Stimulated activated CD8-positive, alpha-beta memory T cell treated with anti-CD3 and anti-CD28 coated beads, Interleukin-7, amount 100 ng/mL, for 4 hours (primary cell): Measurements from ENCODE around the gene IFIH1.
A peak's percentile ranks its signal among the peaks of the same experiment; 100 is the strongest.

Experiments used
- DNase-seq, 2 donors: peaks; one replicate each; pipeline ENCODE4 v3.0.0-alpha.2; 2020; ENCODE audit warnings: low read depth in 2 of 2

IFIH1 gene

DNA sequence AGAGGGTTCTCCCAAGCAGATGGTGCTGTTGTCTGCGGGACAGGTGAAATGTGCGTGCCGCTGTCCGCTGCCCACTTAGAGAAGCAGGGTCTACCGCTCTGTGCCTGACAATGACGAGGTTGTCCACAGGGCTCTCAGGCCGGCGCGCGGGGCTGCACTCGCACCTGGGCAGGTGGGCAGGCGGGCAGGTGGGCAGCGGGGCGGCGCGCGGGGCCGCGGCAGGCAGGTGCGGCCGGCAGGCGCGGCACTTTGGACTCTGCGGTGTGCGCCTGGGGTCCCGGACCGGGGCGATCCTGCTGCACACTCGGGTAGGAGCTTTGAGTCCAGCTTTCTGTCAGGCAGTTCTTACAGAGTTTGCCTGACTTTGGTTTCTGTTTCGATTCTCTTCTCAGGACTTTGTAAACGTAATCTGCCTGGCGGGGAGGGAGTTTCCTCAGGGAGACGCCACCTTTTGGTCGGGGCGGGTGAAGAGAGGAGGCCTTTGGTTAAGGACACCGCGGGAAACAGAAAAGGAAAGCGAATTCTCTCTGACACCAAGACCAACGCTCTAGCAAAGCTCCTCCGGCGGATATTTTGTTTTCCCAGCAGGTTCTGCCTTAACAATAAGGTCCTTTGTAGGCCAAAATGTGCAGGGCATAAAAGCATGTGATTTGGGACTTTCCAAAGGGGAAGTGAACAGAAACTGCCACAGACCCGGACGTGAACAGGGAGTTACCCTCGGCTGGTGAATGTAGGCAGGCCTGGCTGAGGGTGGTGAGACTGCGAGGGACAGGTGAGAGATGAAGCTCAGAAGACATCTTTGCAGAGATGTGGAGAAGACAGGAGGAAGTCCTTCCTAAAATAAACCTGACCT, at the start of gene IFIH1:
Gene IFIH1 (minus strand): TSS at position 357 of the 853 bp plus-strand sequence. CDS start 377 bp downstream, outside the sequence.
- DNase-seq = peak; percentile 58 to 64

DNA sequence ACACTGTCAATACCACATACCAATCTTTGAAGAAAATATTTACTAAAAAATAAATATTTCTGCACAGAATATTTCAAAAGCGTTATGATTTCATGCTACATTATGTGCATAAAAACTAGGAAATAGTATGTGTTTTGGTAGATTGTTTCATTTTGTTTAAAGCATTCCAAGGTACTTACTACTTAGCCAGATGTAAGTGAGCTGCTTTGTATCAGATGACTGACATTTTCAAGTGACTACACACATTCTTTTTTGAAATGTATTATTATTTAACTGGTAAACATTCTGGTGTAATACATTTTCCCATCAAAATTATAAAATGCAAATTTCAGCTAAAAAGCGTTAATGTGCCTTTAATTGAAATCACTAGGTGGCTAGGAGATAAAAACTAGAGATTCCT, 46.9 kb upstream of the IFIH1 start:
- DNase-seq = no peak

DNA sequence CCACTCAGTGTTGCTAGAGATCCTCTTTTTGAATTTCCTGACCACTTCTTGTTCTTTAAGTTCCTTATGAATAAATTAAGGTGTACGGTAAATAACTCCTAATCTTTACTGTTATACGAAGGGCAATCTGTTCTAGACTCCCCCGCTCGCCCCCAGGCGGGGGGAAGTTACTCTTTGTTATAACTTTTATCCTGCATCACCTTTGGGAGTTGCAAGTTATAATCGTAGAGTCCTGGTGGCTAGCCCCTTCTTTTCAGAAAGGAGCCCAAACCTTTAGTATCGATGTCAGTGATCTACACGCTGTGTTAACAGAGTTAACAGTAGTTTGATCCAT, 26.1 kb upstream of the IFIH1 start:
- no peak for DNase-seq

DNA sequence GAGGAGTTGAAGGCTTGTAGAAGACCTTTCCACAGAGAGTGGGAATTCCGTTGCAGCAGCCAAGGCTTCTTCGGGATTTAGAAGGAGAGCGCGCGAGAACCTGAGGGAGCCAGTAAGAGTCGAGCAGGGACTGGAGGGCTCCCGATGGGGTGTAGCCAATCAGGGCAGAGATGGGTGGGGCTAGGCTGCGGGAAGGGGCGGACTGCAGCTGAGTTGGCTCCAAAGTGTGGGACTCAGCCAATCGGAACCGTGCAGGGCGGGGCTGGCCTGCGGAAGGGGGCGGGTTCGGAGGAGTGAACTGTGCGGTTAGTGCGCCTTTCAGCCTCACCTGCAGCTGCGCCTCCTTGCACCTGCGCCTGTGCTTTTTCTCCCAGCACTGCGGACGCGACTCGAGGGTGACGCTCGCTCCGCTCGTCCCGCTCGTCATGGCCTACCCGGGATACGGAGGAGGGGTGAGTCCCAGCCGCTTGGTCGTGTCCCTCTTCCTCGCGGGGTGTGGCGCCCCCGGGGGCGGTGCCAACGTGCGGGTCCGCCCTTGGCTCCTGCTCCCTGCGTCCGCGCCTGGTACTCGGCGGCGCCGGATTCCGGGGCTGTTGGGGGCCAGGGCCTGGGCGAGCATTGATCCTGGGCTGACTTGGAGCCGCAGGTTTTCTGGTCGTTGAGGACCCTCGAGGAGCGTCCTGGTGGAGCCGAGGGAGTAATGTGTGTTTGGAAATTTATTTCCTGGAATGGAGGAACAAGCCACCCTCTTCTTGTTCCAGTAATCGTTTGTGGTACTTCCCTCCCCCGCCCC, 25.5 kb upstream of the IFIH1 start, which contains the start of gene GCA:
Gene GCA (plus strand): TSS at position 309 of the 793 bp plus-strand sequence. CDS start 117 bp downstream, at position 426.
- peak; percentile 96 for DNase-seq

DNA sequence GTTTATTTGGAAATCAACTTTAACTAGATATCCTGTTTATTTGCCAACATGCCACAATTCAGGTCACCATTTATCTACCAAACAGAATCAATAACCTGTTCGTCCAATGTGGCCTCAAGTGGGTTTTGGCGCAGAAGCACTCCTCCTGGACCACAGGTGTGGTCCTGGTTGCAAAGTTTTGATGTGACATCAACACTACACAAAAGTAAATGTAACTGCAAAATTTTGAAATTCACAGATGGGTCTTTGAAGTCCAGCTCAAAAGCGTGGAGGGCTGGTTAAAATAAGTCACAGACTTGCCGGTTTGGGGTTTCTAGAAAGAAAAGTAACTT, 25.0 kb upstream of the IFIH1 start:
- no peak for DNase-seq

DNA sequence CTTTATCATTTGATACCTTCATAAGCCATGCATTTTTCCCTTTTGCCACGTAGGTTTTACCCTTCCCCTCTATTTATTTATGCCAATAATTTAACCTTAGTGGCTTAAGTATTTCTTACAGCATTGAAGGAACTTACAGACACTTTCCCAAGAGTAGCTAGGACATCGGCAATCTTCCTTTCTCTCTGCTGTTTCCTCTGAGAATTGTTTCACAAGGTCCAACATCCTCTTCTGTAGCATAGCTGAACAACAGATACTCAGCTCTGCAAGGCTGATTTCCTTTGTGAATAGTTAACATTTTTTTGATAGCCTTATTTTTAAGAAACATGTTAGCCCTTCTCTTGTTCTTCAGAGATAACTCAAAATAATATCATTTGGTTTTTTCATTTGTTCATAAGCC, 24.4 kb upstream of the IFIH1 start:
- DNase-seq = no peak

DNA sequence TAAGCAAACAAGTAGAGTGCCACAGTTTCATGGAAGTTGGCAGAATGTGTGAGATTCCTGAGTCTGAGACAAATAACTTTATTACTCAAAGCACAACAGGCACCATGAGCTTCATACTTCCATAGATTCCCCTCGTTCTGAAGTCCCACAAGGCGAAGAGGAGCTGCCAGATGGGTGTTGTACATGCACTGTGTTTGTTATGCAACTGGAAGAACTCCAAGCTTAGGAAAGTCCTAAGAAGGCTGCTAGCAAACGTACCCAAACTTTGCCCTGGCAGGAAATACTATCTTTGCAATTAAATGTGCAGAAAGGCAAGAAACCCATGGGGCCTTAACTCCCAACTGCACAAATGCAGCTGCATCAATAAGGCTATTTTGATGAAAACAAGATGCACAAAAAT, 23.8 kb upstream of the IFIH1 start:
- no peak for DNase-seq

DNA sequence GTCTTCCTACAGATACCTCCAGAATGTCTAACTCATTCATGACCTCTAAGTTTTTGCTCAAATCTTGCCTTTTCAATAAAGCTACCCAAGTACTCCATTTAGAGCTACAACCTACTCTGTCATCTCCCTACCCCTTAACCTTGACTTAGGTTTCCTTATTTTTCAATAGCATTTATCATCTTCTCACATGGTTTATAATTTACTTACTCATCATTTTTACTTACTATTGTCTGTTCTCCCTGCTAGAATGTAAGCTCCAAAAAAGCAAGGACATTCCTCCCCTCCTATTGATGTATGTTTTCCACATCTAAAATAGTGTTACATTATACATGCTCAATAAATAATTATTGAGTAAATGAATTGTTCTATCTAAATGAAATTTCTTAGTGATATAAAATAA, 22.3 kb upstream of the IFIH1 start:
- DNase-seq = no peak

DNA sequence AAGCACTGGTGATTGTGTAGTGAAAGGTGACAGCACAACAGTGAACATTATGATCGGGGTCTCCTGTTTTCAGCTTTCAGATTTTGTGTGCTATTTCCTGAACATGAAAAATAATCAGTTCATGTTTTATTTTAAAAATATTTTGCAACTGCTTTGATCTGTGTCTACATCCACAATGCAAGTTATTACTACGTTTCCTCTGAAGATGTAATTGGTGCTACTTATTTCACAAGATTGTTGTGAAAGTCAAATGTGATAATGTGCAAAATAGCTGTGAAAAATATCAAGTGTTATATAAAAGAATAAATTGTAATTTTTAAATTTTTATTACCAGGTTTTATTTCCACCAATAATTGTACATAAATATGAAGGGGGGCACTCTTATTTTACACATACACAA, 19.4 kb upstream of the IFIH1 start:
- no peak for DNase-seq

DNA sequence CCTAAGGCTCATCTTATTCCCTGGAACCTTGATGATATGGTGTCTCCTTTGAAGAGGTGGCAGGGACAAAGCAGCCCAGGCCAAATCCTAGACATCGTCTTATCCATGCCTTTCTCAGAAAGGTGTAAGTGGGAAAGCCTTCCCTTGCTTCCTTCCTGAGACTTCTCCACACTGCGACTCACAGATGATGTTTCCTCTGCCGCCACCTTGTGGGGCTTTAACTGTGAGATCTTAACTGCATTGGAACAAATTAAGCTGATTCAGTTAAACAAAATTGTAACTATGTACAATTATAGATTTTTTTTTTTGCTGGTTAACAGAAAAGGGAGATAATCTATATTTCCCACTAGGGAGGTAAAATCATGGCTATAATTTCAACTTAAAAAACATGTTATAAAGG, 15.5 kb upstream of the IFIH1 start:
- DNase-seq = no peak

DNA sequence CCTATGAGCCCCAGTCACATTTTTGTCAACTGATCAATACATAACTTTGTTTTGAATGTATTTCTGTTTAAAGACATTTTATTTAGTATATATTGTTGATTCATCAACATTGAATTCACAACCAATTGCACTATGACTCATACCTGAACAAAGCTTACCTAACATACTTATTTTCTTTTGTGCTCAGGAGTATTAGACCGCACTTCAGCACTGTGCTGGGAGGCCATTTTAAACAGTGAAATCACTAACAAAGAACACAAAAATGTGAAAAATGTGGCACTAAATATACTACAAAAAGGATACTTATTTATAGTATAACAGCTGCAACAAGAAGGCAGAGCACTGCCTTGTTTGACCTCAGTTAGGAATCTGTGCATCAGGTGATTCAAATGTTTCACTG, 12.4 kb upstream of the IFIH1 start:
- no peak for DNase-seq

DNA sequence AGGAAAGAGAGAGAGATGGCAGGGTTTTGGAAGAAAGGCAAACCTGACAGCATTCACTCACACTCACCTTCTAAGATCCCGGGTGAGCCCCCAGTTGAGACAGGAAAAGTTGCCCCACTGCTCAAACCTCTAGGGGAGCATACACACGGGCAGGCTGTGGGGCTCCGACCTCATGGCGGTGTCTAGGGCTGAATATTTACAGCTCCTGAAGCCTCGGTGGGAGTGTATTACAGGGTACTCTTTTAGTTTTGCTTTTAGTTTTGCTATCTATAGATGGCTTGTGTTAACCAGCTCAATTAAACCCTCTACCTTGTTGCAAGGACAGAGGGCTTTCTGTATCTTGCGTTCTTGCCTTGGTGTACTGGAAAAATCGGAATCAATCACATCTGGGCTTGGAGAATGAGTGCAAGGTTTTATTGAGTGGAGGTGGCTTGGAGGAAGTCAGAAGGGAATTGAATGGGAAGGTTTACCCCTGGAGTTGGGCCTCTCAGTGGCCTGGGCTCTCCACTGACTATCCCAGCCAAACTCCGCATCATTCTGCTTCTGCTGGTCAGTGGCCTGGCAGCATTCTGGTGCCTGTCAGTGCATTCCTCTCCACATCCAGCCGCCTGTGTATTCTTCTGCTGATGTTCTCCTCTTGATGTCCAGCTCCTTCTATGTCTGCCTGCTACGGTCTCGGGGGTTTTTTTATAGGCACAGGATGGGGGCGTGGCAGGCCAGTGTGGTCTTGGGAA, 10.1 kb upstream of the IFIH1 start:
- no peak for DNase-seq

DNA sequence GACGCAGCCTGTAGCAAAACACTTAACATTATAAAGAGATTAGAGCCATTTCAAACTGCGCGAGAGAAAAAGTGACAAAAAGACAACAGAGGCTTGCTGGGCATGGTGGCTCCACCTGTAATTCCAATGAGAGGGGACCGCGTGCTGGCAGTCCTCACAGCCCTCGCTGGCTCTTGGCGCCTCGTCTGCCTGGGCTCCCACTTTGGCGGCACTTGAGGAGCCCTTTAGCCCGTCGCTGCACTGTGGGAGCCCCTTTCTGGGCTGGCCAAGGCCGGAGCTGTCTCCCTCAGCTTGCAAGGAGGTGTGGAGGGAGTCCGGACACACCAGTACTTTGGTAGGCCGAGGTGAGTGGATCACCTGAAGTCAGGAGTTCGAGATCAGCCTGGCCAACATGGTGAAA, 9.3 kb upstream of the IFIH1 start:
- DNase-seq = no peak

DNA sequence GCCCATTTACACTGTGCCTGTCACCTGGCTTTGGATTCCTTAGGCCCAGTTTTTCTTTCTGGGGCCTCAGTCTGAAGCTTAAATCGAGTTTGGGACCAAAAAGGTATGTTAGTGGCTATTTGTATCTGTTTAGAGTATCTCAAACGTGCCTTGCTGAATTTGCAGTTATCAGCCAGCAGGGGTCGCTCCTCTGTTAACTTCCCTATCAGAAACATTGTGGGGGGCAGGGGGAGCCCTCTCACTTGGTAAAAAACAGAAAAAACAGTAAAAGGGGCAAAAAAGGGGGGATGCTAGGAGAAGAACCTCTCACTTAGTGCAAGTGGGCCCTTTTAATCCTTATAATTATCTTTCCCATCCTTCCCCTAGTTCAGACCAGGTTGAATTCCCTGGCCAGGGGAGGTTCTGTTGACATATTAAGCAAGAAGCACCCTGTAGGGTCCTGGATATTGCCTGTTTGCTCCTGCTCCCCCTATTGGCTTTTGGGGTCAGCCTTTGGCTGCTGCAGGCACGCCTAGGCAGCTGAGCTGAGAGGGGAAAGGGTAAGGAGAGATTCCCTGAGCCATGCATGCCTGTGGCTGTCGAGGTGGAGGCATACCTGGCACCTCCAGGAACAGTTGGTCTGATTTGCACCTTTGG, 8.8 kb upstream of the IFIH1 start:
- DNase-seq = no peak

DNA sequence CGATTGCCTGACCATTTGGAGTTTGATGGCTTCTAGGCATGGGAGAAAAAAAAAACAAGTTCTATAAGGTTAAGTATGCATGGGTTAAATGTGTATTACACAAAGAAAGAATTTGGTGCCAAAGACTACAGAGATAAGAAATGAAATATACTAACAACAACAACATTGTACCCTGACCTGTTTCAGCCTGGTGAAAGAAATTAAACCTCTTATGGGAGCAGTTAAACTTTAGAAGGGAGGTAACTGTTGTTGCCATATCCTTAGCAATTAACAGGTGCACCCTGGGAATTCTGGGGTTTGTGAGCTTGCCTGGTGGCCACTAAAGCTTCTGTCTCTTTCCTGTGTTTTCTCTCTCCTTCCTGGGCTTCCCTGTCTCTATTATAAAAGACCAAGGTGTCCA, 6.5 kb upstream of the IFIH1 start:
- no peak for DNase-seq

DNA sequence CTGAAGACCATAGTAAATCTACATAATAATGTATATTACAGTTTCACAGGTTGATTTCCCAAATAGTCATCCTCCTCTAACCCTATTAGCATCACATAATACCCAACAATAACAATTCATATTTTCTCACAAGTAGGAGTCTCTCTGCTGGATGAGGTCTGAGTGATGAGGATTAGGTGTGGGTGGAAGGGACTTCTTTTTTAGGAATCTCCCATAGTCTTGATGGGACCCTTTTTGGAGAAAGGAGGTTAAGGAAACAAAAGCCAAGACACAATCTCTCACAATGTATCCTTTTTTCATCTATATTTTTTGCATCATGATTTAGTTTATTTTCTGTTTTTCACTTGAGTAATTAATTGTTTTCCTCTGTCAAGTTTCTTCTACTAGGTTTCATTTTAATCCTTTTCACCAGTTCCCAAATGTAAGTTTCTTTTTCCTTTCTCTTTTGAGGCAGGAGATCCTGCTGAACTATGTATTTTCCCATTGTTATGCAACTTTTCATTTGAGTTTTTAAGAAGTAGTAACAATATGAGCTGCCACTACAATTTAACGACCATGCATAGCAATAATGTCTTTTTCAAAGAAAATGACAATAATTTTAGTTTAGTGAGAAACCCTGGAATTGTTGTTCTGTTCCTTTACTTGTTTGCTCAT, 2.5 kb upstream of the IFIH1 start:
- no peak for DNase-seq

DNA sequence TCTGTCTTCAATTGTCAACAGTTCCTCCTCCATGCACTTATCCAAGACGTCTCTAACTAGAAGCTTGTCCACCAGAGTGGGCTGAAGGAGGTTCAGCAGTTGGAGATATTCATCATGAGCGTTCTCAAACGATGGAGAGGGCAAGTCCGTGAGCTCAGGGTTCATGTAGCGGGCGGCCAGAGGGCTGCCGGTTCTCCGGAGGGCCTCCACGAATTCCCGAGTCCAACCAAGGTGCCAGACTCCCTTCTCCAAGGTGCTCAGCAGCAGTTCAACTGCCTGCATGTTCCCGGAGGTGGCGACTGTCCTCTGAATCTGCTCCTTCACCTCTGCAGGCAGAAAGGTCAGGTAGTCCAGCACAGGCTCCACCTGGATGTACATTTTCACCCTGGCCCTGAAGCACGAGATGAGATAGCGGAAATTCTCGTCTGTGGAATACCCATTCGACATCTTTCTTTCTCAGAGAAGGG, 590 bp downstream of the IFIH1 start:
- no peak for DNase-seq

DNA sequence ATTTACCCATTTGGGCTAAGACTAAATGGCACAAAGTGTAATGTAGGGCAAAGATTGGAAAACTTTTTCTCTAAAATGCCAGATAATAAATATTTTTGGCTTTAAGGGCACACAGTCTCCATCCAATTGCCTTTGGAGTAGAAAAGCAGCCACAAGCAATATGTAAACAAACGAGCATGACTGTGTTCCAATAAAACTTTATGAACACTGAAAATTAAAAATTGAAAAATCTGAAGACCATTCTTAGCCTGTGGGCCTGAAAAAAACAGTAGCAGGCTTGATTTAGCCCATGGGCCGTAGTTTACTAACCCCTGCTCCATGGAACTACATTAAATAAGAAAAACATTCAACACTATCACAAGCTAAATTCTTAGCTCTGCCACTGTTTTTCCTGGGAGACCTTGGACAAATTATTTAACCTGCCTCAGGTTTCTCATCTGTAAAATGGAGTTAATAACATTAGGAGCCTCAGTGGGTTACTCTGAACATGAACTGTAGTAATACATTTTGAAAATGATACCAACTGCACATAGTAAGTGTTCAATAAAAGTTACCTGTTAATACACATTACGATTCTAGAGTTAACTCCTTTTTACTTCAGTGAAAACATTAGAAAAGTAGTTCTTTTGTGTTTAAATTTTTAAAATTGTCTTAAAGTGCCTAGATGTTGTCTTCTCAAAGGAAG, 1.3 kb downstream of the IFIH1 start:
- no peak for DNase-seq

DNA sequence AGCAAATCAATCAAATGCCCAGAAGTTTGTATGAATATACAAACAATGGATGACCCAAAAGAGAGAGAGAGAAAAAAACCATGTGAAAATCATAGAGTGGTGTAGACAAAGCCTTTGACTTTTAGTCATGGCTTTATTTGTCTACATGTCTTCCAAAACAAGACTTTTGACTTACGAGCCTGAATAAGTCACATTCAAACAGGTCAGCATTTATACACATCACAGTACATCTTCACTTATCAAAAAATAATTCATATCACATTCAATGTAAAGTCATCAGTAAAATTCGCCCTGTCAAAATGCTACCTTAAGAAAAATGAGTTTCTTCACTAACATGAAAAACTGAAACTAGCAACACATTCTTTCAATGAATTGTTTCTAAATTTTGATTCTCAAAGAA, 1.9 kb downstream of the IFIH1 start:
- no peak for DNase-seq

DNA sequence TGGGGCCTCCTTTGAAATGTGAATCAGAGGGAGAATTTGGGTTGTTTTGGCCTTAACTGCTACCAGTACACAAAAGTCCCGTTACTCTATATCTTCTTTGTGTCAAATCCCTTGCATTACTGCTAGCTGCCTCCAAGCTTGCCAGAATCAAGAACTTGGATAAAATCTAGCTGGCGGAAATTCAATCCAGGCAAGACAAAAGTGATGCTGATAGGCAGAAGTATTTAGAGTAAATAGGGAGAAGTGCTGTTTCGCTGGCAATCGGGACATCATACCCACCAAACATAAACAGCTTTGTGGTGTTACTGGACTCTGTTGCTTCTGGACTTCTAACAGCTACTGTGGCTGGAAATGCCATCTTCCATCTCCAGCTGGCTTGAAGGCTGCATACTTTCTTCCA, 2.5 kb downstream of the IFIH1 start:
- no peak for DNase-seq

DNA sequence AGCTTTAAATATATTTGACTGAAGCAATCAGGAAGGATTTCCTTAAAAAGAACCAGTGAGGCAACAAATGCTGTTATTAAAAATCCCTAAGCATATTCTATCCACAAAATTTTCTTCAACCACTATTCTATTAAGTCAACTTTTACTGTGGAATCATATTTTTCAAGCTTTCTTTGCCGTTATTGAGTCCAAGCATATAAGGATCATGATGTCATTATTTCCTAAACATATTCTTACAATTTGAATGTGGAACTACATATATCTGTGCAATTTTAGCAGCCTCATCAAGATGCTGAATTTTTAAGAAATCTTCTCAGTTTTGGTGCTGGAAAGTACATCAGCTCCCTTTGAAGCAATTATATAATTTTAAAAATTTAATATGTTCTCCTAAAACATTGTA, 5.6 kb downstream of the IFIH1 start:
- no peak for DNase-seq
